ENCODE data around the gene RPS6KC1.
"Not testable (repeated sequence)": the region's sequence is repeated elsewhere in the genome, so short reads cannot be mapped to it uniquely, and the experiment has no call there.

Gene RPS6KC1

GRCh38 chr1:213160442-213160841 is 109.4 kb downstream of the RPS6KC1 start:
- DNase-seq: not testable (repeated sequence)

GRCh38 chr1:213162338-213162737 is 111.3 kb downstream of the RPS6KC1 start:
- DNase-seq: no peak

GRCh38 chr1:213162862-213163261 is 111.8 kb downstream of the RPS6KC1 start:
- DNase-seq: no peak

- no peak for DNase-seq
Measured at GRCh38 chr1:213163278-213163711, 112.3 kb downstream of the RPS6KC1 start.

GRCh38 chr1:213164561-213164960 is 113.5 kb downstream of the RPS6KC1 start:
- no peak for DNase-seq

- DNase-seq: no peak
Measured at GRCh38 chr1:213166852-213167251, 115.8 kb downstream of the RPS6KC1 start.

- no peak for DNase-seq
Measured at GRCh38 chr1:213171711-213172110, 120.7 kb downstream of the RPS6KC1 start.

GRCh38 chr1:213176341-213176740 is 125.3 kb downstream of the RPS6KC1 start:
- DNase-seq: no peak

GRCh38 chr1:213179784-213180183 is 128.7 kb downstream of the RPS6KC1 start:
- DNase-seq: no peak

GRCh38 chr1:213180833-213181232 is 129.8 kb downstream of the RPS6KC1 start:
- DNase-seq: no peak

- no peak for DNase-seq
Measured at GRCh38 chr1:213183036-213183672, 132.1 kb downstream of the RPS6KC1 start.

GRCh38 chr1:213186168-213186567 is 135.1 kb downstream of the RPS6KC1 start:
- DNase-seq: no peak

GRCh38 chr1:213192026-213192425 is 141.0 kb downstream of the RPS6KC1 start:
- no peak for DNase-seq

- DNase-seq: no peak
Measured at GRCh38 chr1:213194383-213194782, 143.3 kb downstream of the RPS6KC1 start.

GRCh38 chr1:213194855-213195254 is 143.8 kb downstream of the RPS6KC1 start:
- no peak for DNase-seq

- peak; percentile 10 for DNase-seq
Measured at GRCh38 chr1:213196328-213197054, 145.4 kb downstream of the RPS6KC1 start.

GRCh38 chr1:213200630-213201029 is 149.6 kb downstream of the RPS6KC1 start:
- DNase-seq: no peak

- no peak for DNase-seq
Measured at GRCh38 chr1:213201380-213202155, 150.5 kb downstream of the RPS6KC1 start.

- DNase-seq: no peak
Measured at GRCh38 chr1:213211201-213211600, 160.2 kb downstream of the RPS6KC1 start.

GRCh38 chr1:213219076-213219475 is 168.0 kb downstream of the RPS6KC1 start:
- DNase-seq: not testable (repeated sequence)

GRCh38 chr1:213221209-213221608 is 170.2 kb downstream of the RPS6KC1 start:
- no peak for DNase-seq

- no peak for DNase-seq
Measured at GRCh38 chr1:213227458-213227857, 176.4 kb downstream of the RPS6KC1 start.

GRCh38 chr1:213231795-213232231 is 180.8 kb downstream of the RPS6KC1 start:
- no peak for DNase-seq

GRCh38 chr1:213242883-213243282 is 191.8 kb downstream of the RPS6KC1 start:
- no peak for DNase-seq

Data from NCI-H2029 treated with DMSO at 0.1 percent for 48 hours (cell line).